MM.1S (cell line): ENCODE measurements around the gene ZNF570.

Experiments
- DNase-seq: peaks from one replicate; pipeline ENCODE4 v3.0.0-alpha.2; 2015
- H2AFZ ChIP-seq: fragments of 300-600 bp; sonication (generic); 2 replicates; pipeline ENCODE4 v1.6.0; 2016; ENCODE audit warnings: antibody characterized with exemption, low read length
- H3F3A ChIP-seq: fragments of 300-600 bp; sonication (generic); 2 replicates; pipeline ENCODE4 v1.6.1; 2016; ENCODE audit warnings: mild to moderate bottlenecking, antibody characterized with exemption, low read length, moderate library complexity, mixed read lengths; ENCODE audit not compliant: insufficient read depth
- H3K27ac ChIP-seq: fragments of 300-600 bp; sonication (generic); 2 replicates; pipeline ENCODE4 v1.5.1; 2016; ENCODE audit warnings: mild to moderate bottlenecking, low read length
- H3K27me3 ChIP-seq: fragments of 300-600 bp; sonication (generic); replicated peaks from 2 replicates; pipeline ENCODE4 v1.6.0; 2016; ENCODE audit warnings: low read length; ENCODE audit not compliant: insufficient read depth
- H3K36me3 ChIP-seq: fragments of 300-600 bp; sonication (generic); replicated peaks from 2 replicates; pipeline ENCODE4 v1.6.1; 2016; ENCODE audit warnings: mild to moderate bottlenecking, low read length, mixed read lengths; ENCODE audit not compliant: insufficient read depth
- H3K4me1 ChIP-seq: fragments of 300-600 bp; sonication (generic); 2 replicates; pipeline ENCODE4 v1.6.1; 2016; ENCODE audit warnings: low read length, mixed read lengths
- H3K4me2 ChIP-seq: fragments of 300-600 bp; sonication (generic); 2 replicates; pipeline ENCODE4 v1.6.0; 2016; ENCODE audit warnings: low read depth, low read length
- H3K4me3 ChIP-seq: fragments of 300-600 bp; sonication (generic); 2 replicates; pipeline ENCODE4 v1.5.1; 2016; ENCODE audit warnings: low read length, mixed read lengths
- H3K79me2 ChIP-seq: fragments of 300-600 bp; sonication (generic); 2 replicates; pipeline ENCODE4 v1.6.1; 2016; ENCODE audit warnings: mixed run types, low read length, mixed read lengths
- H3K9ac ChIP-seq: fragments of 300-600 bp; sonication (generic); 2 replicates; pipeline ENCODE4 v1.6.1; 2016; ENCODE audit warnings: low read length, mixed read lengths
- H3K9me2 ChIP-seq: fragments of 300-600 bp; sonication (generic); replicated peaks from 2 replicates; pipeline ENCODE4 v1.6.1; 2016; ENCODE audit warnings: mild to moderate bottlenecking, low read length, mixed read lengths; ENCODE audit not compliant: insufficient read depth
- H3K9me3 ChIP-seq: fragments of 300-600 bp; sonication (generic); replicated peaks from 2 replicates; pipeline ENCODE4 v1.6.1; 2016; ENCODE audit warnings: mild to moderate bottlenecking, low read length, mixed read lengths; ENCODE audit not compliant: insufficient read depth
- H4K20me1 ChIP-seq: fragments of 300-600 bp; sonication (generic); 2 replicates; pipeline ENCODE4 v1.6.1; 2016; ENCODE audit warnings: mild to moderate bottlenecking, low read length, moderate library complexity, mixed read lengths; ENCODE audit not compliant: insufficient read depth
- EZH2 ChIP-seq: fragments of 300-600 bp; sonication (generic); optimal IDR thresholded peaks from 2 replicates; pipeline ENCODE3; 2017; ENCODE audit warnings: low read depth, mild to moderate bottlenecking, antibody characterized with exemption, low read length, mixed read lengths
- EZH2phosphoT487 ChIP-seq: fragments of 300-600 bp; sonication (generic); IDR thresholded peaks from 2 replicates; pipeline ENCODE4 v1.6.1; 2018; ENCODE audit warnings: antibody characterized with exemption, low read length
- TF ChIP-seq, protein P1 (sequence below): fragments of 300-600 bp; sonication (generic); IDR thresholded peaks from 2 replicates; pipeline ENCODE4 v1.5.1; 2016; ENCODE audit warnings: antibody characterized with exemption, low read length, mixed read lengths

The ZNF570 gene

DNA sequence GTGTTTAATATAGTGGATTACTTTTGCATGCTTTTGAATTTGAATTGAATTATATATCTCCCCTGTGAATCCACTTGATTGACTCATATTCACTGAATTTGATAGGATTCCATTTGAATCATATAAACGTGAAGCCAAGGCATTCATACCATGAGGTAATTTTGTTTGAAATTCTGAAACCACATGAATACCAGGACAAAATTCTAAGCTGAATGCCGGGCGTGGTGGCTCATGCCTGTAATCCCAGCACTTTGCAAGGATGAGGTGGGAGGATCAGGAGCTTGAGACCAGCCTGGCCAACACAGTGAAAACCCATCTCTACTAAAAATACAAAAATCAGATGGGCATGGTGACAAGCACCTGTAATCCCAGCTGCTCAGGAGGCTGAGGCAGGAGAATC, 42.0 kb downstream of the ZNF570 start:
- Histone ChIP-seq H3F3A (no peaks in the 10 kb centered on the region), H3K4me3 (no peak overlapping the region), H3K27ac (no peak overlapping the region), H3K36me3 (no peaks in the 10 kb centered on the region), H2AFZ (no peak overlapping the region), H3K9me2 (no peaks in the 10 kb centered on the region), H3K4me1 (no peaks in the 10 kb centered on the region), H3K9ac (no peak overlapping the region), H3K79me2 (no peaks in the 10 kb centered on the region), H3K9me3 (no peaks in the 10 kb centered on the region), H3K27me3 (no peaks in the 10 kb centered on the region), H4K20me1 (no peaks in the 10 kb centered on the region), H3K4me2 (no peak overlapping the region)
- DNase-seq, result no peak
- no peak for TF ChIP-seq EZH2
- no peak for TF ChIP-seq EZH2phosphoT487
- TF ChIP-seq, protein P1, sequence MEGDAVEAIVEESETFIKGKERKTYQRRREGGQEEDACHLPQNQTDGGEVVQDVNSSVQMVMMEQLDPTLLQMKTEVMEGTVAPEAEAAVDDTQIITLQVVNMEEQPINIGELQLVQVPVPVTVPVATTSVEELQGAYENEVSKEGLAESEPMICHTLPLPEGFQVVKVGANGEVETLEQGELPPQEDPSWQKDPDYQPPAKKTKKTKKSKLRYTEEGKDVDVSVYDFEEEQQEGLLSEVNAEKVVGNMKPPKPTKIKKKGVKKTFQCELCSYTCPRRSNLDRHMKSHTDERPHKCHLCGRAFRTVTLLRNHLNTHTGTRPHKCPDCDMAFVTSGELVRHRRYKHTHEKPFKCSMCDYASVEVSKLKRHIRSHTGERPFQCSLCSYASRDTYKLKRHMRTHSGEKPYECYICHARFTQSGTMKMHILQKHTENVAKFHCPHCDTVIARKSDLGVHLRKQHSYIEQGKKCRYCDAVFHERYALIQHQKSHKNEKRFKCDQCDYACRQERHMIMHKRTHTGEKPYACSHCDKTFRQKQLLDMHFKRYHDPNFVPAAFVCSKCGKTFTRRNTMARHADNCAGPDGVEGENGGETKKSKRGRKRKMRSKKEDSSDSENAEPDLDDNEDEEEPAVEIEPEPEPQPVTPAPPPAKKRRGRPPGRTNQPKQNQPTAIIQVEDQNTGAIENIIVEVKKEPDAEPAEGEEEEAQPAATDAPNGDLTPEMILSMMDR, result no peak

DNA sequence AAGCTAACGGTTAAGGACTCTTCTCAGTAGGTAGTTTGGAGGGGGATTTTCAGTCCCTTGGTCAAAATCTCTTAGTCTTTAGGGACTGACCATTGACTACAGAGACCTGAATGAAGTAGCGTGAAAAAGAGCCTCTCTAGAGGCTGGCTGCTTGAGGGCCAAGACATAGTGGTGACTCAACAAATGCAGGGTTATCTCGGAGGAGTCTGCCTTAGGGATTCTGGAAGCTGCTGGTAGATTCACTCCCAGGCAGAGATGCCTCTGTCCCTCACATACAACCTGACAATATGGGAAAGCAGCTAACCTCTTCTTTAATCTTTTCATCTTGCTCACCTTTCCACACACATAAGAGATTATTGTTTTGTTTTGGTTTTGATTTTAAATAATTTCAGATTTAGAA, 42.7 kb downstream of the ZNF570 start:
- Histone ChIP-seq H3K9me3 (no peaks in the 10 kb centered on the region), H3K79me2 (no peaks in the 10 kb centered on the region), H3K27ac (no peak overlapping the region), H3K9me2 (no peaks in the 10 kb centered on the region), H4K20me1 (no peaks in the 10 kb centered on the region), H3K4me2 (no peak overlapping the region), H3K27me3 (no peaks in the 10 kb centered on the region), H3K4me1 (no peaks in the 10 kb centered on the region), H2AFZ (no peak overlapping the region), H3K4me3 (no peak overlapping the region), H3F3A (no peaks in the 10 kb centered on the region), H3K9ac (no peak overlapping the region), H3K36me3 (no peaks in the 10 kb centered on the region)
- no peak for DNase-seq
- TF ChIP-seq EZH2phosphoT487 (no peak), EZH2 (no peak)
- TF ChIP-seq, protein P1, result no peak

DNA sequence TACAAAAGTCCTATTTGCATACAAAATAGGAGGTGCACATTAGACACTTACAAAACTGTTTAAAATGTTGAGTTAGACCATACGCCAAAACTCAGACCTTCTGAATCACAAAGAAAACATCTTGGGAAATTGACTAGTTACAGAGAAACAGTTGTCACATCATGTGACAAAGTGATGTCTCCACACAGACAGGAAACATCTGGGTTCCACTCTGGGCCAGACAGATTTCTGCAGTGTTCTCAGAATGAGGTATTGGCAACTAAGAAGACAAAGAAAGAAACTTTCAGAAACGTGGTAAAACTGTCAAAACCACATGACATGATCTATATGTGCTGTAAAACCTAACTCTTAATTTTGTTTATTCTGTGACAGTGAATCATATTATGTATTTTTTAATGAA, 44.2 kb downstream of the ZNF570 start:
- Histone ChIP-seq H3K27ac (no peak overlapping the region), H3F3A (no peaks in the 10 kb centered on the region), H3K9ac (no peak overlapping the region), H3K9me3 (no peaks in the 10 kb centered on the region), H4K20me1 (no peaks in the 10 kb centered on the region), H3K79me2 (no peaks in the 10 kb centered on the region), H3K4me1 (no peaks in the 10 kb centered on the region), H3K27me3 (no peaks in the 10 kb centered on the region), H3K9me2 (no peaks in the 10 kb centered on the region), H2AFZ (no peak overlapping the region), H3K4me3 (no peak overlapping the region), H3K4me2 (no peak overlapping the region), H3K36me3 (no peaks in the 10 kb centered on the region)
- DNase-seq, result peak; percentile 10
- TF ChIP-seq EZH2 (no peak), EZH2phosphoT487 (no peak)
- TF ChIP-seq, protein P1, result no peak

DNA sequence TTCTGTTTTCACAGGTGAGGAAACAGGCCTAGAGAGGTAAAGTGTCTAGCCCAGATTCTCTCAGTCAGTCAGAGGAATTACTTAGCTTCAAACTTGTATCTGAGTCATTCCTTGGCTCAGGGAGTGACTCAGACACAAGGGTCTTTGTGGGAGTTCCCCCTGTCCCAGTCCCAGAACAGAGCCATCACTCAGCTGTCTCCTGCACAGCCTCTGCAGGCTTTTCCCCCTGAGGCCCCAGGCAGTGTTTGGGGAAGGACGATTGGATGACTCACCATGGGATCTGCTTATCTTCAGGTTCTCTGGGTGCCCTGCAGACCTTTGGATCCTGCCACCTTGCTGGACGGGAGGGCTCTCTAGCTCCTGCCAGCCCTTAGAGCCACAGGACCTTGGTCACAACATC, 50.7 kb downstream of the ZNF570 start:
- Histone ChIP-seq H2AFZ (no peak overlapping the region), H3K9me3 (no peaks in the 10 kb centered on the region), H4K20me1 (no peaks in the 10 kb centered on the region), H3K79me2 (no peaks in the 10 kb centered on the region), H3K9ac (no peak overlapping the region), H3K27me3 (no peaks in the 10 kb centered on the region), H3K4me3 (no peak overlapping the region), H3K36me3 (no peaks in the 10 kb centered on the region), H3K9me2 (no peaks in the 10 kb centered on the region), H3K4me2 (no peak overlapping the region), H3F3A (no peaks in the 10 kb centered on the region), H3K27ac (no peak overlapping the region), H3K4me1 (no peaks in the 10 kb centered on the region)
- TF ChIP-seq EZH2phosphoT487 (no peak), EZH2 (no peak)
- TF ChIP-seq, protein P1, result no peak
- no peak for DNase-seq
